Fibroblast of lung (primary cell): ENCODE data around the gene PALB2. TPM values are rescaled to one million over a fixed set of nuclear protein-coding genes. Genes with fewer than 3 reads are reported as not detected.

ENCODE experiments used
- DNase-seq, 2 donors: peaks; one replicate each; pipeline versions ENCODE4 v3.0.0 to v3.0.0-alpha.2; 2010; ENCODE audit warnings: low read depth in 2 of 2
- H2AFZ ChIP-seq: 2 replicates; pipeline ENCODE4 v1.5.1; 2012; ENCODE audit warnings: low read length, control low read depth, inconsistent platforms
- H3K27ac ChIP-seq: 2 replicates; pipeline ENCODE4 v1.5.1; 2011; ENCODE audit warnings: low read length, control low read depth; ENCODE audit not compliant: insufficient read depth
- H3K27me3 ChIP-seq: 2 replicates; pipeline ENCODE4 v1.5.1; 2011; ENCODE audit warnings: mild to moderate bottlenecking, low read length; ENCODE audit not compliant: control insufficient read depth, insufficient read depth
- H3K36me3 ChIP-seq: 2 replicates; pipeline ENCODE4 v1.5.1; 2011; ENCODE audit warnings: low read length; ENCODE audit not compliant: control insufficient read depth, insufficient read depth
- H3K4me1 ChIP-seq: 2 replicates; pipeline ENCODE4 v1.5.1; 2011; ENCODE audit warnings: low read length; ENCODE audit not compliant: control insufficient read depth, insufficient read depth; ENCODE audit errors: extremely low read depth
- H3K4me2 ChIP-seq: 2 replicates; pipeline ENCODE4 v1.5.1; 2011; ENCODE audit warnings: low read length, control low read depth; ENCODE audit not compliant: insufficient read depth; ENCODE audit errors: extremely low read depth
- H3K4me3 ChIP-seq, 4 experiments: fragments of 200-600 bp in 1 of 4; sonication (generic) in 1 of 4; replicated peaks in 1 of 4; 2 replicates each; pipeline ENCODE4 v1.5.1; 2011 to 2016; ENCODE audit warnings: low read length in 4 of 4, low read depth in 3 of 4, mild to moderate bottlenecking in 3 of 4, control low read depth in 2 of 4, inconsistent platforms in 1 of 4, mixed read lengths in 1 of 4; ENCODE audit not compliant: insufficient read depth in 1 of 4; ENCODE audit errors: control extremely low read depth in 1 of 4
- H3K79me2 ChIP-seq: 2 replicates; pipeline ENCODE4 v1.5.1; 2012; ENCODE audit warnings: mild to moderate bottlenecking, low read length, inconsistent platforms; ENCODE audit not compliant: control insufficient read depth, insufficient read depth
- H3K9ac ChIP-seq: 2 replicates; pipeline ENCODE4 v1.5.1; 2011; ENCODE audit warnings: mild to moderate bottlenecking, low read length, control low read depth; ENCODE audit not compliant: insufficient read depth
- H3K9me3 ChIP-seq: 2 replicates; pipeline ENCODE4 v1.5.1; 2012; ENCODE audit warnings: low read depth, low read length; ENCODE audit not compliant: control insufficient read depth, insufficient read depth
- H4K20me1 ChIP-seq: 2 replicates; pipeline ENCODE4 v1.5.1; 2011; ENCODE audit warnings: low read length; ENCODE audit not compliant: control insufficient read depth, insufficient read depth; ENCODE audit errors: extremely low read depth
- CTCF ChIP-seq, 2 donors: IDR thresholded peaks in 1 of 2; conservative IDR thresholded peaks in 1 of 2; 1 replicate in 1 of 2; 2 replicates in 1 of 2; pipeline ENCODE4 v1.5.1; 2011 to 2012; ENCODE audit warnings: low read length in 2 of 2, control low read depth in 1 of 2, inconsistent platforms in 1 of 2, low read depth in 1 of 2, mild to moderate bottlenecking in 1 of 2
- EZH2 ChIP-seq: IDR thresholded peaks from 2 replicates; pipeline ENCODE4 v1.5.1; 2012; ENCODE audit warnings: low read length, control low read depth, mild to moderate bottlenecking; ENCODE audit errors: missing control alignments
- polyA plus RNA-seq, 2 donors: library from polyadenylated mRNA; depleted of rRNA in 1 of 2; stranded (reverse) in 1 of 2; unstranded in 1 of 2; fragments of >200 nt; gene quantifications; 2 replicates each; pipeline ENCODE4 v1.2.1, GENCODE V29; 2011 to 2012; ENCODE audit warnings: missing spikeins in 1 of 2
- total RNA-seq: library from RNA; depleted of rRNA; stranded (reverse); fragments of >200 nt; gene quantifications from 2 replicates; pipeline ENCODE4 v1.2.1, GENCODE V29; 2014

Gene PALB2
- total and polyA plus RNA-seq, 2 donors (not counting 1 experiment from before 2014, with no cell fraction given), result 7.7 to 8.1 TPM

- peaks cover 22% of the 10 kb centered on the region for H3K4me1 ChIP-seq
- peak overlapping the region; percentile 67 for H3K27ac ChIP-seq
- H2AFZ ChIP-seq, result no peak overlapping the region
- peak overlapping the region; percentile 32 for H3K9ac ChIP-seq
- H3K79me2 ChIP-seq, result peaks cover 51% of the 10 kb centered on the region
- no peak for TF ChIP-seq CTCF (conservative IDR thresholded peaks at IDR 0.05 in 1 of 2, IDR thresholded peaks at IDR 0.05 in 1 of 2; ENCODE audit: low read depth in 1 of 2, low read length in 2 of 2)
- TF ChIP-seq EZH2, result no peak
- H3K4me3 ChIP-seq, result peak overlapping the region; percentile 67 to 91 (median 78)
- H3K9me3 ChIP-seq, result no peaks in the 10 kb centered on the region
- no peaks in the 10 kb centered on the region for H3K27me3 ChIP-seq
- peak overlapping the region; percentile 94 for H3K4me2 ChIP-seq
- H3K36me3 ChIP-seq, result peaks cover 10% of the 10 kb centered on the region
- no peak for DNase-seq
- no peaks in the 10 kb centered on the region for H4K20me1 ChIP-seq
Measured at GRCh38 chr16:23679986-23680336, 38.9 kb upstream of the PALB2 start.

- Histone ChIP-seq H3K9me3 (no peaks in the 10 kb centered on the region), H3K4me2 (peak overlapping the region; percentile 94), H3K27me3 (no peaks in the 10 kb centered on the region), H3K27ac (peak overlapping the region; percentile 67), H3K9ac (peak overlapping the region; percentile 45), H4K20me1 (no peaks in the 10 kb centered on the region), H3K4me3 (peak overlapping the region; percentile 67 to 91 (median 78)), H3K79me2 (peaks cover 51% of the 10 kb centered on the region), H2AFZ (no peak overlapping the region), H3K4me1 (peaks cover 22% of the 10 kb centered on the region), H3K36me3 (peaks cover 10% of the 10 kb centered on the region)
- TF ChIP-seq EZH2 (no peak), CTCF (conservative IDR thresholded peaks at IDR 0.05 in 1 of 2, IDR thresholded peaks at IDR 0.05 in 1 of 2; ENCODE audit: low read depth in 1 of 2, low read length in 2 of 2) (no peak)
- DNase-seq, result peak; percentile 44 to 67
Measured at GRCh38 chr16:23679274-23679985, 38.3 kb upstream of the PALB2 start.

GRCh38 chr16:23678430-23679273 is 37.5 kb upstream of the PALB2 start, which contains the start of gene PLK1:
PLK1 (plus strand) TSS chr16:23678889; CDS start chr16:23678933, 44 bp downstream.
- Histone ChIP-seq H3K79me2 (peaks cover 45% of the 10 kb centered on the region), H3K27ac (peak within 1 kb of the TSS; percentile 67), H3K9me3 (no peaks in the 10 kb centered on the region), H3K4me1 (peaks cover 22% of the 10 kb centered on the region), H2AFZ (peak within 1 kb of the TSS; percentile 53), H3K36me3 (peaks cover 8% of the 10 kb centered on the region), H4K20me1 (no peaks in the 10 kb centered on the region), H3K27me3 (no peaks in the 10 kb centered on the region), H3K9ac (peak within 1 kb of the TSS; percentile 65), H3K4me2 (peak within 1 kb of the TSS; percentile 94), H3K4me3 (peak within 1 kb of the TSS; percentile 67 to 91 (median 78))
- TF ChIP-seq EZH2, result no peak
- peak; percentile 46 to 47 for TF ChIP-seq CTCF (conservative IDR thresholded peaks at IDR 0.05 in 1 of 2, IDR thresholded peaks at IDR 0.05 in 1 of 2; ENCODE audit: low read depth in 1 of 2, low read length in 2 of 2)
- peak; percentile 80 to 81 for DNase-seq
